ENCODE measurements around the gene PLEKHG3. TPM values are rescaled to one million over a fixed set of nuclear protein-coding genes. Genes with fewer than 3 reads are reported as not detected.

PLEKHG3 gene
- total RNA-seq, 1 experiment from 2014 or later = 11.2 TPM

GRCh38 chr14:64763801-64764621 is 59.8 kb downstream of the PLEKHG3 start:
- no peak for DNase-seq (ENCODE audit: low spot score)

GRCh38 chr14:64764641-64765520 is 60.7 kb downstream of the PLEKHG3 start:
- peak; percentile 38 for DNase-seq (ENCODE audit: low spot score)

GRCh38 chr14:64765740-64766302 is 61.6 kb downstream of the PLEKHG3 start:
- DNase-seq (ENCODE audit: low spot score) = no peak

- DNase-seq (ENCODE audit: low spot score) = no peak
These were observed 62.4 kb downstream of the PLEKHG3 start for GRCh38 chr14:64766430-64767151.

GRCh38 chr14:64767215-64767964 is 63.2 kb downstream of the PLEKHG3 start:
- no peak for DNase-seq (ENCODE audit: low spot score)

DNA sequence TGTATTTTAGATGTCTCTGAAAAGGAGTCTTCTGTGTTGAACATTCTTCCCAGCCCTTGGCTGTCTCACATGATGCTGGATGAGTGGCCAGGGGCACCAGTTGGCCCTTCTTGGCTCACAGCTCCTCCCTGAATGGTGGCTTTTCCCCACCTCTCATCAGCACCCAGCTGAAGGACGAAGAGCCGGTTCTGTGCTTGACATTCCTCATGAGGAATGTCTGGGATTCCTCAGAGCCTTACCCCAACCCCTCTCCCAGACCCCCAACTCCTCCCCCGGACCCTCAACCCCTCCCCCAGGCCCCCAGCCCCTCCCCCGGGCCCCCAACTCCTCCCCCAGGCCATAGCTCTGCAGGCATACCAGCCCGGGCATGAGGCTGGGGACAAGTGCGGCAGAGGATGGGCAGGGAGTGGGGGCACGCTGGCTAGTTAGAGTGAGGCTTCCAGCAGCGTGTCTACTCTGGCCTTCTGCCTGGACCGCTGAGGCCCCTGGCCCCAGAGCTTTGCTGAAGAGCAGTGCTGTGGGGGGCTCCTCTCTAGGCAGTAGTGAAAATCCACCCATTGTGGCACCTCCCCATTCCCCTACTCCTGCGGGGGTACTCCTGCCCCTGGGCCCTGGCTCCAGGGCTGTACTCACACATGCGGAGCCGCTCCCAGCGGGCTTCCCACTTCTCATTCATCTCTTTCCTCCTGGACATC is 64.3 kb downstream of the PLEKHG3 start:
- no peak for DNase-seq (ENCODE audit: low spot score)

- no peak for DNase-seq (ENCODE audit: low spot score)
These were observed 65.1 kb downstream of the PLEKHG3 start for GRCh38 chr14:64769096-64770020.

DNA sequence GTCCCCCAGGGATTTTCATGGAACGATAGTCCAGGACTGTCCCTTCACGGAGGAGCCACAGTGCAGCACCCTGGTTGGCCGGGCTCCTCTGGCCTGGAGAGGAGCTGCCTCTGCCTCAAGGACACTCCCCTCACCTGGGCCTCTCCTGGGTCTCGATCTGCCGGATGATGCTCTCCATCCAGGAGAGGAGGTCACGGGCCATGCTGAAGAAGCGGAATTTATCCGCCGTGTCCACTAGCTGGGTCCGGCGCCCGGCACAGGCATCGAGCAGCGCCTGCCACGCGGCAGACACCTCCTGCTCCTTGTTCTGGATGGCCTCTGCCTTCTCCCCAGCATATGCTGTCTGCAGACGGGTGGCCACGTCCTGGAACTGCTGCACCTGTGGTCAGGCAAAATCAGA is 66.5 kb downstream of the PLEKHG3 start:
- no peak for DNase-seq (ENCODE audit: low spot score)

GRCh38 chr14:64771161-64771560 is 66.9 kb downstream of the PLEKHG3 start:
- no peak for DNase-seq (ENCODE audit: low spot score)

- no peak for DNase-seq (ENCODE audit: low spot score)
These were observed 68.2 kb downstream of the PLEKHG3 start for GRCh38 chr14:64772397-64772950.

DNA sequence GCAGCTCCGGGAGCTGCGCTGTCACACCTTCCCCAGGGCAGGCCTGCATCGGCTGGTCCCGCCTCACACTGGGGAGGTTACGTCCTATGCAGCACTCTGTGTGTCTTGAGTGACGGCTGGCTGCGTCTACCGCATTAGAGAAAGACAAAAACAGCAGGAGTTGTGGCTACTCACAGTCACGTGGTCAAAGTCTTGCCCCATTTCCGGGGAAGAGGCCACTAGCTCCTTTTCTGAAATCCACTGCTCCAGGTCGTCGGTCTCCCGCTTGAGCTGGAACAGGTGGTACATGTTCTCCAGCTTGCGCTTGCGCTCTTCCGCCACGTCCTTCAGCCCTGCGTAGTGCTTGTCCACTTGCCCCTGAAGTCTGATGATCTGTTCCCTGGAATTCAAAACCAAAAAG is 68.8 kb downstream of the PLEKHG3 start:
- no peak for DNase-seq (ENCODE audit: low spot score)

- DNase-seq (ENCODE audit: low spot score) = no peak
These were observed 69.4 kb downstream of the PLEKHG3 start for GRCh38 chr14:64773577-64773976.

DNA sequence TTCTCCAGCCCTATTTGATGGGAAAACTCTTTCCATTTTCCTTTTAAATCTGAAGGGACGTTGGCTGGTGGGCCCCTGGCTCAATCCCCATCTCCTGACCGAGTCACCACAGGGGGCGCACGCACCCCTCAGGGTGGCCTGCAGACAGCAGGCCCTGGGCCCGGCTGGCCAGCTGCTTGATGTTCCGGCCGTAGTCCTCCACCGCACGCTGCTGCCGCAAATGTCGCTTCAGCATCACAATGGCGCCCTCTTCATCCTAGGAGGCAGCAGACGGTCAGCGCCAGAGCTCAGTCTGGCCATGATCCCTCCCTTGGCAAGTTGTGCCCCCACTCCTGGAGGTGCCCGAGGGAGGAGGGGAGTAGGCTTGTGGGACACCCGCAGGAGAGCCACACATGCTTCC is 70.0 kb downstream of the PLEKHG3 start:
- DNase-seq (ENCODE audit: low spot score) = no peak

GRCh38 chr14:64775081-64775777 is 71.0 kb downstream of the PLEKHG3 start:
- DNase-seq (ENCODE audit: low spot score) = no peak

- DNase-seq (ENCODE audit: low spot score) = no peak
These were observed 73.2 kb downstream of the PLEKHG3 start for GRCh38 chr14:64777461-64777860.

- no peak for DNase-seq (ENCODE audit: low spot score)
These were observed 74.0 kb downstream of the PLEKHG3 start for GRCh38 chr14:64778104-64778754.

DNA sequence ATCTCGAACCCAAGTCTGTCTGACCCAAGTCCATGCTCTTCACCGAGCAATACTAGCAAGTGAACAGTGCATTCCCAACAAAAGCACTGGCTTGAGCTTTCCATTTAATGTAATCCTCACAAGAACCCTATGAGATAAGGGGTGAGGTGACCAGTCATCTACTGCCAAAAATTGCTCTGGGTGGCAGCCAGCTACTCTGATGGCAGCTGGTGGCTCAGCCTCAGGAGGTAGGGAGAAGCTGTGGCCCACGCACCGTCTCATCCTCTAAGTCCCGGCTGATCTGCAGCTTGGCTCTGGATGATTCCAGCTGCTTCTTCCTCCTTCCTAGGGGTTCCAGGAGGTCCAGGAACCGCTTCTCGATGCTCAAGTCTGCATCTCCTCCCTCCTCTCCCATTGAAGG is 75.2 kb downstream of the PLEKHG3 start:
- no peak for DNase-seq (ENCODE audit: low spot score)

DNA sequence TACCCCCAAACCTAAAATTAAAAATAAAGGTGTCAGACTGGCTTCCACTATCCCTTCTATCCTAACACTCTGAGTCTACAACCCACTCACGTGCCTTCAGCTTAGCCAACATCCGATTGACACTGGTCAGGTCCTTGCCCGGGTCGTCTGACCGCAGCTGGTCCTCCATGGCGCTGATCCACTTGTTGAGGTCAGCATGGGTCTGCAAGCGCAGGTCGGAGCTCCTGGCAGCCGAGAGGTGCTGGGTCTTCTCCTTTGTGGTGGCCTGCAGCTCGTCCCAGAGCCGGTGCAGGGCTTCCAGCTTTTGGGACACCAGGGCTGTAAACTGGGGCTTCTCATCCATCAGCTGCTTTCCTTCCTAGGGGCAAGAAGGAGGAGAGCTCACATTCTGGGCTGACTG is 78.0 kb downstream of the PLEKHG3 start:
- DNase-seq (ENCODE audit: low spot score) = no peak
